K562 (cell line): ENCODE measurements around the gene MAS1L. TPM values are rescaled to one million over a fixed set of nuclear protein-coding genes. Genes with fewer than 3 reads are reported as not detected.

Experiments
- CBFA2T2 ChIP-seq: fragments of 450-650 bp; conservative IDR thresholded peaks from 2 replicates; pipeline ENCODE4 v1.6.1; 2017; ENCODE audit warnings: mild to moderate bottlenecking
- CTBP1 ChIP-seq: fragments of 450-650 bp; IDR thresholded peaks from 2 replicates; pipeline ENCODE4 v1.6.1; 2016; ENCODE audit warnings: borderline replicate concordance
- ELF4 ChIP-seq: fragments of 450-650 bp; formaldehyde crosslinking; IDR thresholded peaks from 2 replicates; pipeline ENCODE4 v1.4.0; 2022; ENCODE audit warnings: missing genetic modification characterization
- ETV1 ChIP-seq: fragments of 450-650 bp; conservative IDR thresholded peaks from 2 replicates; pipeline ENCODE4 v1.6.1; 2016; ENCODE audit warnings: missing genetic modification characterization, control low read depth, low read depth, missing compliant biosample characterization
- FOSL1 ChIP-seq: fragments of 200-800 bp; sonication (Bioruptor generic); conservative IDR thresholded peaks from 2 replicates; pipeline ENCODE4 v1.6.1; 2016; ENCODE audit warnings: missing genetic modification characterization, missing compliant biosample characterization
- HLTF ChIP-seq: fragments of 450-650 bp; IDR thresholded peaks from 2 replicates; pipeline ENCODE4 v1.6.1; 2016
- HNRNPH1 ChIP-seq: fragments of 200-400 bp; formaldehyde crosslinking; optimal IDR thresholded peaks from 2 replicates; pipeline ENCODE3; 2017; ENCODE audit warnings: low read depth, mild to moderate bottlenecking, low read length, moderate library complexity
- ILF3 ChIP-seq: fragments of 450-650 bp; IDR thresholded peaks from 2 replicates; pipeline ENCODE4 v1.6.1; 2018; ENCODE audit warnings: antibody characterized with exemption, mild to moderate bottlenecking, moderate library complexity, borderline replicate concordance
- JUNB ChIP-seq: fragments of 450-650 bp; formaldehyde crosslinking; conservative IDR thresholded peaks from 2 replicates; pipeline ENCODE4 v1.4.0; 2020; ENCODE audit warnings: mild to moderate bottlenecking
- JUND ChIP-seq, 2 experiments: IDR thresholded peaks; 2 replicates in 1 of 2; 3 replicates in 1 of 2; pipeline ENCODE4 v1.6.1; 2011; ENCODE audit warnings: borderline replicate concordance in 2 of 2, low read depth in 2 of 2, low read length in 2 of 2, improper control_type of control experiment in 1 of 2, missing biosample characterization in 1 of 2, missing genetic modification characterization in 1 of 2, missing genetic modification reagents in 1 of 2
- KHSRP ChIP-seq: fragments of 450-650 bp; IDR thresholded peaks from 2 replicates; pipeline ENCODE4 v1.6.1; 2017
- MAFG ChIP-seq: fragments of 450-650 bp; conservative IDR thresholded peaks from 2 replicates; pipeline ENCODE4 v1.6.1; 2016; ENCODE audit warnings: missing genetic modification characterization, missing compliant biosample characterization
- MIER1 ChIP-seq: fragments of 450-650 bp; IDR thresholded peaks from 2 replicates; pipeline ENCODE4 v1.6.1; 2016; ENCODE audit warnings: antibody characterized with exemption, mild to moderate bottlenecking, low read depth
- NUFIP1 ChIP-seq: fragments of 450-650 bp; IDR thresholded peaks from 2 replicates; pipeline ENCODE4 v1.6.1; 2018; ENCODE audit not compliant: partially characterized antibody
- PHF8 ChIP-seq: fragments of 200-600 bp; sonication (generic); IDR thresholded peaks from 2 replicates; pipeline ENCODE4 v1.6.1; 2012; ENCODE audit warnings: mixed run types, mild to moderate bottlenecking, inconsistent platforms, low read length, moderate library complexity, borderline replicate concordance
- POLR2G ChIP-seq: fragments of 200-400 bp; formaldehyde crosslinking; IDR thresholded peaks from 2 replicates; pipeline ENCODE4 v1.6.1; 2017; ENCODE audit warnings: low read depth, mild to moderate bottlenecking, antibody characterized with exemption, low read length, moderate library complexity
- PRPF4 ChIP-seq: fragments of 200-400 bp; formaldehyde crosslinking; IDR thresholded peaks from one replicate; pipeline ENCODE4 v1.6.1; 2017; ENCODE audit warnings: low read length, low read depth, mild to moderate bottlenecking; ENCODE audit not compliant: insufficient read depth, poor library complexity, severe bottlenecking
- RAD21 ChIP-seq, 2 experiments: fragments of 250-450 bp in 1 of 2; fragments of 450-650 bp in 1 of 2; sonication (Bioruptor Pico) in 1 of 2; formaldehyde crosslinking in 1 of 2; IDR thresholded peaks in 1 of 2; conservative IDR thresholded peaks in 1 of 2; 2 replicates each; pipeline versions ENCODE4 v1.4.0 to v1.8.0; 2020 to 2022; ENCODE audit warnings: mild to moderate bottlenecking in 2 of 2, moderate library complexity in 1 of 2
- RCOR1 ChIP-seq, 2 experiments: IDR thresholded peaks; 2 replicates each; pipeline ENCODE4 v1.6.1; 2012; ENCODE audit warnings: low read depth in 2 of 2, low read length in 2 of 2, borderline replicate concordance in 1 of 2, improper control_type of control experiment in 1 of 2
- SMAD3 ChIP-seq: fragments of 450-650 bp; formaldehyde crosslinking; conservative IDR thresholded peaks from 2 replicates; pipeline ENCODE4 v1.4.0; 2020; ENCODE audit warnings: mild to moderate bottlenecking
- SOX6 ChIP-seq: fragments of 450-650 bp; IDR thresholded peaks from 2 replicates; pipeline ENCODE4 v1.6.1; 2014; ENCODE audit warnings: mild to moderate bottlenecking
- TEAD1 ChIP-seq, 2 experiments: fragments of 450-650 bp in 1 of 2; sonication (generic) in 1 of 2; formaldehyde crosslinking; IDR thresholded peaks; 2 replicates each; pipeline versions ENCODE4 v1.4.0 to v1.8.0; 2020 to 2022; ENCODE audit warnings: mild to moderate bottlenecking in 2 of 2, missing genetic modification reagents in 1 of 2
- ZFX ChIP-seq: sonication (generic); formaldehyde crosslinking; IDR thresholded peaks from 2 replicates; pipeline ENCODE4 v1.8.0; 2022; ENCODE audit warnings: mild to moderate bottlenecking, missing genetic modification reagents, moderate library complexity
- ZNF311 ChIP-seq: fragments of 250-450 bp; sonication (Bioruptor Pico); IDR thresholded peaks from 2 replicates; pipeline ENCODE4 v1.4.0; 2020; ENCODE audit warnings: mild to moderate bottlenecking, moderate library complexity
- polyA plus RNA-seq, 8 experiments: library from polyadenylated mRNA; depleted of rRNA in 4 of 8; stranded (reverse) in 5 of 8; unstranded in 3 of 8; fragments of >200 nt; fragmentation: Nextera tagmentation in 2 of 8; fragmentation: Illumina TruSeq in 1 of 8; extraction: Ambion mirVana in 2 of 8; extraction: Trizol in 1 of 8; gene quantifications; 2 replicates each; pipeline versions ENCODE4 v1.2.1 to v1.2.3, GENCODE V29; 2011 to 2014; ENCODE audit warnings: inconsistent platforms in 1 of 8, missing spikeins in 1 of 8
- total RNA-seq, 7 experiments: library from RNA; depleted of rRNA in 6 of 7; stranded (reverse); fragments of >200 nt in 6 of 7; fragmentation: Illumina TruSeq in 2 of 7; extraction: Trizol in 2 of 7; gene quantifications; 2 replicates each; pipeline versions ENCODE4 v1.2.1 to v1.2.3, GENCODE V29; 2011 to 2021; ENCODE audit warnings: low replicate concordance in 1 of 7
- TF ChIP-seq, protein P1 (sequence below): fragments of 150-350 bp; conservative IDR thresholded peaks from 2 replicates; pipeline ENCODE4 v1.6.1; 2014; ENCODE audit warnings: low read length

MAS1L gene
- total and polyA plus RNA-seq, 9 of the 15 experiments (the other 6 are each of a cell fraction or from before 2014, with no cell fraction given): not detected

DNA sequence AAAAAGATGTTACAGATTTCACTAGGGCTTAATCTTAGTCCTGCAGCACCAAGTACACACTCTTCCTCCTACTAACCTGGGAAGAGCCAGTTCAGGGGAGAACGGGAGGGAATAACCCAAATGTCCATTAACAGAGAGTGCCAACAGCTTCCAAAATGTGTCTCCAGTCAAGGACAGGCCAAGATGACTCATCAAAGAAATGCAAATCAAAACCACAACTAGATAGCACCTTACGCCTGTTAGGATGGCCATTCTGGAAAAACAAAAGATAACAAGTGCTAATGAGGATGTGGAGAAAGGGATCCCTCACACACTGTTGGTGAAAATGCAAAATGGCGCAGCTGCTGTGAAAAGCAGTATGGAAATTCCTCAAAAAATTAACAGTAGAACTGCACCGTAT, 3.8 kb upstream of the MAS1L start (continued):
- TF ChIP-seq PRPF4: no peak
- TF ChIP-seq HLTF: no peak
- peak; percentile 93 for TF ChIP-seq FOSL1 (tag)
- peak in 1 of 2 experiments; percentile 60; a peak in 1 of 4 replicates for TF ChIP-seq RCOR1 (IDR thresholded peaks at IDR 0.05; ENCODE audit: borderline replicate concordance in 1 of 2, low read depth in 2 of 2, low read length in 2 of 2)
- TF ChIP-seq ZFX (CRISPR knock-in tag): no peak
- TF ChIP-seq KHSRP: no peak
- TF ChIP-seq POLR2G: no peak
- no peak for TF ChIP-seq PHF8
- TF ChIP-seq NUFIP1: no peak
- TF ChIP-seq, protein P1, sequence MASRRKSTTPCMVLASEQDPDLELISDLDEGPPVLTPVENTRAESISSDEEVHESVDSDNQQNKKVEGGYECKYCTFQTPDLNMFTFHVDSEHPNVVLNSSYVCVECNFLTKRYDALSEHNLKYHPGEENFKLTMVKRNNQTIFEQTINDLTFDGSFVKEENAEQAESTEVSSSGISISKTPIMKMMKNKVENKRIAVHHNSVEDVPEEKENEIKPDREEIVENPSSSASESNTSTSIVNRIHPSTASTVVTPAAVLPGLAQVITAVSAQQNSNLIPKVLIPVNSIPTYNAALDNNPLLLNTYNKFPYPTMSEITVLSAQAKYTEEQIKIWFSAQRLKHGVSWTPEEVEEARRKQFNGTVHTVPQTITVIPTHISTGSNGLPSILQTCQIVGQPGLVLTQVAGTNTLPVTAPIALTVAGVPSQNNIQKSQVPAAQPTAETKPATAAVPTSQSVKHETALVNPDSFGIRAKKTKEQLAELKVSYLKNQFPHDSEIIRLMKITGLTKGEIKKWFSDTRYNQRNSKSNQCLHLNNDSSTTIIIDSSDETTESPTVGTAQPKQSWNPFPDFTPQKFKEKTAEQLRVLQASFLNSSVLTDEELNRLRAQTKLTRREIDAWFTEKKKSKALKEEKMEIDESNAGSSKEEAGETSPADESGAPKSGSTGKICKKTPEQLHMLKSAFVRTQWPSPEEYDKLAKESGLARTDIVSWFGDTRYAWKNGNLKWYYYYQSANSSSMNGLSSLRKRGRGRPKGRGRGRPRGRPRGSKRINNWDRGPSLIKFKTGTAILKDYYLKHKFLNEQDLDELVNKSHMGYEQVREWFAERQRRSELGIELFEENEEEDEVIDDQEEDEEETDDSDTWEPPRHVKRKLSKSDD: no peak
- TF ChIP-seq MIER1: no peak
- TF ChIP-seq TEAD1 (CRISPR knock-in tag; IDR thresholded peaks at IDR 0.05): peak in 1 of 2 experiments; percentile 65; a peak in 1 of 4 replicates
- peak; percentile 77; the same call in 1 of the 2 replicates for TF ChIP-seq SMAD3 (CRISPR knock-in tag)
- no peak for TF ChIP-seq HNRNPH1
- peak; percentile 90 for TF ChIP-seq JUND (IDR thresholded peaks at IDR 0.05; ENCODE audit: borderline replicate concordance, low read depth, low read length)
- peak; percentile 90; the same call in 2 of the 3 replicates for TF ChIP-seq JUND (tag; IDR thresholded peaks at IDR 0.05; ENCODE audit: borderline replicate concordance, low read depth, low read length)
- peak; percentile 85 for TF ChIP-seq JUNB (CRISPR knock-in tag)
- peak; percentile 77 for TF ChIP-seq CTBP1
- peak; percentile 59; the same call in 1 of the 2 replicates for TF ChIP-seq SOX6
- TF ChIP-seq ZNF311 (CRISPR knock-in tag): no peak
- TF ChIP-seq ETV1 (tag): no peak
- TF ChIP-seq CBFA2T2: no peak
- 0 out of 4 replicates have a peak, but pooled peaks of 1 of the 2 experiments have one; percentile 17 for TF ChIP-seq RAD21 (CRISPR knock-in tag; conservative IDR thresholded peaks at IDR 0.05 in 1 of 2, IDR thresholded peaks at IDR 0.05 in 1 of 2)
- TF ChIP-seq MAFG: peak; percentile 67
- no peak for TF ChIP-seq ILF3
- 0 out of 2 replicates have a peak, but pooled peaks have one; percentile 41 for TF ChIP-seq ELF4 (CRISPR knock-in tag)
